BLaER1 (cell line): ENCODE data around the gene EMSY.
A peak's percentile ranks its signal among the peaks of the same experiment; 100 is the strongest.

Source experiments
- H3K27ac ChIP-seq: shearing (Covaris generic); formaldehyde crosslinking; 2 replicates; pipeline ENCODE4 v1.8.1; 2022
- H3K27me3 ChIP-seq: shearing (Covaris generic); formaldehyde crosslinking; 2 replicates; pipeline ENCODE4 v1.8.1; 2022
- H3K36me3 ChIP-seq: shearing (Covaris generic); formaldehyde crosslinking; 2 replicates; pipeline ENCODE4 v1.8.1; 2022
- H3K4me1 ChIP-seq: shearing (Covaris generic); formaldehyde crosslinking; 2 replicates; pipeline ENCODE4 v1.8.1; 2022
- H3K4me2 ChIP-seq: shearing (Covaris generic); formaldehyde crosslinking; 2 replicates; pipeline ENCODE4 v1.8.1; 2022
- H3K4me3 ChIP-seq: shearing (Covaris generic); formaldehyde crosslinking; 2 replicates; pipeline ENCODE4 v1.8.1; 2022
- H3K9ac ChIP-seq: shearing (Covaris generic); formaldehyde crosslinking; 2 replicates; pipeline ENCODE4 v1.8.1; 2022
- H3K9me3 ChIP-seq: shearing (Covaris generic); formaldehyde crosslinking; 2 replicates; pipeline ENCODE4 v1.8.1; 2022
- H4K20me1 ChIP-seq: shearing (Covaris generic); formaldehyde crosslinking; 2 replicates; pipeline ENCODE4 v1.8.1; 2022
- Cebpa-rat ChIP-seq: shearing (Covaris generic); IDR thresholded peaks from 2 replicates; pipeline ENCODE4 v1.8.1; 2022

The EMSY gene

DNA sequence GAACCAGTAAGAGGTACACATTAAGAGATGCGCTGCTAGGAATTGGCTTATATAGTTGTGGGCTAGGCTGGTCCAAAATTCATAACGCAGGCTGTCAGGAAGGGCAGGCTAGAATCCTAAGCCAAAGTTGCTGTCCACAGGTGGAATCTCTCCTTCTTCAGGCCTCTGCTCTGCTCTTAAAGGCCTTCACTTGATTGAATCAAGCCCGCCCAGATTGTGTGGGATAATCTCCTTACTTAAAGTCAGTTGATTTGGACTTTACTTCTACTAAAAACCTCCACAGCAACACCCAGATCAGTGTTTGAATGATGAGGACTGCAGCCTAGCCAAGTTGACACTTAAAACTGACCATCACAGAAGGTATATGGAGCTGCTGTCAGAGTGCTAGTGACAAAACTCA lies 156.9 kb downstream of the EMSY start:
- no peaks in the 10 kb centered on the region for H4K20me1 ChIP-seq

DNA sequence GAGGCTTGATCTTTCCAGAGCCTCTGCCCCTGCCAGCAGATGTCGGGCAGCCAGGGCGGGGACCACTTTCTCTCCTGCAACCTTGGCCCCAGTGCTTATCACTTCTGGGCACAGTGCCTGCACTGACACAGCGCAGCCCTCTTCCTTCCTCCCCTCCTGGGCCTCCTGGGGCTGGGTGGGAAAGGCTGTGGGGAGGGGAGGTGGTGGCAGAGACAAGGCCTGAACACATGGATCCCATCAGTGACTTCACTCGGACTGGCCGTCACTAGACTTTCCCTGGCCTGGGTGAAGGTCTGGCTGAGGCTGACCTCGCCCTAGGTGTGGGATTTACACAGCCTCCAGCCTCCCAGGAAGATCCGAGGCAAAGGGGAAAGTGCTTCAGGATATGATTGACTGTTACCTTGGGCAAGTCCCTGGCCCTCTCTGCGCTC lies 157.6 kb downstream of the EMSY start:
- no peak overlapping the region for H3K27ac ChIP-seq
- H3K4me2 ChIP-seq, result peak overlapping the region; percentile 79
- no peaks in the 10 kb centered on the region for H4K20me1 ChIP-seq
- H3K36me3 ChIP-seq, result no peaks in the 10 kb centered on the region
- no peak for TF ChIP-seq Cebpa-rat
- H3K9me3 ChIP-seq, result peaks cover under 1% of the 10 kb centered on the region; the same call in 1 of the 2 replicates
- H3K27me3 ChIP-seq, result peaks cover 6% of the 10 kb centered on the region
- peaks cover 28% of the 10 kb centered on the region for H3K4me1 ChIP-seq
- no peak overlapping the region for H3K9ac ChIP-seq
- no peak overlapping the region for H3K4me3 ChIP-seq

More for the DNA sequence above, 156.9 kb downstream of the EMSY start:
- no peaks in the 10 kb centered on the region for H3K36me3 ChIP-seq
- H3K4me3 ChIP-seq, result no peak overlapping the region
- H3K4me1 ChIP-seq, result peaks cover 28% of the 10 kb centered on the region
- peaks cover 6% of the 10 kb centered on the region for H3K27me3 ChIP-seq
- TF ChIP-seq Cebpa-rat, result no peak
- no peaks in the 10 kb centered on the region for H3K9me3 ChIP-seq
- no peak overlapping the region for H3K27ac ChIP-seq
- H3K4me2 ChIP-seq, result peak overlapping the region; percentile 79
- H3K9ac ChIP-seq, result no peak overlapping the region
